Glomerular visceral epithelial cell (primary cell): ENCODE data around the gene KLHL29.

Experiments used
- DNase-seq: peaks from one replicate; pipeline ENCODE4 v3.0.0-alpha.2; 2016; ENCODE audit errors: extremely low spot score

KLHL29 gene

GRCh38 chr2:23397478-23397877, 12.5 kb downstream of the KLHL29 start:
- DNase-seq = no peak

- no peak for DNase-seq
These were observed 14.8 kb downstream of the KLHL29 start for GRCh38 chr2:23399674-23400261.

GRCh38 chr2:23400703-23401102, 15.7 kb downstream of the KLHL29 start:
- no peak for DNase-seq

- DNase-seq = no peak
These were observed 16.6 kb downstream of the KLHL29 start for GRCh38 chr2:23401427-23402204.

GRCh38 chr2:23402205-23402740, 17.3 kb downstream of the KLHL29 start:
- no peak for DNase-seq

GRCh38 chr2:23404426-23404825, 19.4 kb downstream of the KLHL29 start:
- peak; percentile 61 for DNase-seq

- DNase-seq = no peak
These were observed 24.3 kb downstream of the KLHL29 start for GRCh38 chr2:23409248-23409647.

- no peak for DNase-seq
These were observed 25.6 kb downstream of the KLHL29 start for GRCh38 chr2:23410596-23410995.

- DNase-seq = peak; percentile 57
These were observed 26.9 kb downstream of the KLHL29 start for GRCh38 chr2:23411752-23412431.

GRCh38 chr2:23412556-23413155, 27.7 kb downstream of the KLHL29 start:
- DNase-seq = peak; percentile 57

GRCh38 chr2:23413641-23414040, 28.7 kb downstream of the KLHL29 start:
- no peak for DNase-seq

- no peak for DNase-seq
These were observed 29.1 kb downstream of the KLHL29 start for GRCh38 chr2:23414106-23414505.

GRCh38 chr2:23414871-23415270, 29.9 kb downstream of the KLHL29 start:
- DNase-seq = no peak

- no peak for DNase-seq
These were observed 32.3 kb downstream of the KLHL29 start for GRCh38 chr2:23417310-23417709.

GRCh38 chr2:23418056-23418455, 33.1 kb downstream of the KLHL29 start:
- no peak for DNase-seq

GRCh38 chr2:23418461-23418911, 33.5 kb downstream of the KLHL29 start:
- peak; percentile 18 for DNase-seq

- DNase-seq = no peak
These were observed 34.5 kb downstream of the KLHL29 start for GRCh38 chr2:23419171-23420090.

- no peak for DNase-seq
These were observed 35.3 kb downstream of the KLHL29 start for GRCh38 chr2:23420091-23420839.

- DNase-seq = no peak
These were observed 36.0 kb downstream of the KLHL29 start for GRCh38 chr2:23420840-23421476.
